H1 (cell line): ENCODE data around the gene CLUH. TPM values are rescaled to one million over a fixed set of nuclear protein-coding genes. Genes with fewer than 3 reads are reported as not detected.

Experiments used
- CTCF ChIA-PET: fragments of 300-600 bp; sonication (Branson Sonifier 250); formaldehyde crosslinking; loops from one replicate; lab custom pipeline; 2021; ENCODE audit not compliant: partially characterized antibody; lab: Charles Lee
- POLR2A ChIA-PET: fragments of 300-600 bp; sonication (Branson Sonifier 250); formaldehyde crosslinking; loops from one replicate; lab custom pipeline; 2021; ENCODE audit warnings: inconsistent platforms; ENCODE audit not compliant: partially characterized antibody; lab: Charles Lee
- DNase-seq, 2 experiments: peaks; one replicate each; pipeline versions ENCODE4 v3.0.0 to v3.0.0-alpha.2; 2010 to 2022; ENCODE audit warnings: low spot score in 2 of 2, low read depth in 1 of 2, mixed read lengths in 1 of 2
- FAIRE-seq: peaks from 2 replicates; lab custom pipeline; 2011; peaks lifted over from hg19 to GRCh38; lab: Jason Lieb, UNC
- H2AFZ ChIP-seq: 2 replicates; pipeline ENCODE4 v1.8.1; 2012; ENCODE audit warnings: low read length, inconsistent platforms
- H2AK5ac ChIP-seq: 2 replicates; pipeline ENCODE4 v1.6.1; 2013; ENCODE audit warnings: low read depth, low read length
- H2BK120ac ChIP-seq: replicated peaks from 2 replicates; pipeline ENCODE3; 2013; ENCODE audit warnings: low read depth, low read length, inconsistent platforms
- H2BK12ac ChIP-seq: 2 replicates; pipeline ENCODE4 v1.6.1; 2013; ENCODE audit warnings: low read depth, low read length
- H2BK15ac ChIP-seq: 2 replicates; pipeline ENCODE4 v1.6.1; 2013; ENCODE audit warnings: low read length
- H2BK20ac ChIP-seq: 2 replicates; pipeline ENCODE4 v1.6.1; 2013; ENCODE audit warnings: low read length
- H2BK5ac ChIP-seq: 2 replicates; pipeline ENCODE4 v1.6.1; 2013; ENCODE audit warnings: low read depth, low read length
- H3K14ac ChIP-seq: 2 replicates; pipeline ENCODE4 v1.6.1; 2013; ENCODE audit warnings: inconsistent platforms; ENCODE audit not compliant: insufficient read length
- H3K18ac ChIP-seq: 2 replicates; pipeline ENCODE4 v1.6.1; 2013; ENCODE audit warnings: low read length; ENCODE audit errors: extremely low read depth
- H3K23ac ChIP-seq: 2 replicates; pipeline ENCODE4 v1.6.1; 2013; ENCODE audit warnings: inconsistent platforms; ENCODE audit not compliant: insufficient read length
- H3K23me2 ChIP-seq: 2 replicates; pipeline ENCODE4 v1.6.1; 2013; ENCODE audit warnings: low read depth, low read length
- H3K27ac ChIP-seq: 2 replicates; pipeline ENCODE4 v1.6.1; 2011; ENCODE audit warnings: low read depth, low read length, inconsistent platforms
- H3K27me3 ChIP-seq, 4 experiments: replicated peaks in 1 of 4; 1 replicate in 1 of 4; 2 replicates in 3 of 4; pipeline versions ENCODE4 v1.6.1 to v1.8.1; 2011 to 2013; ENCODE audit warnings: low read length in 3 of 4, mild to moderate bottlenecking in 3 of 4, inconsistent platforms in 2 of 4, mixed read lengths in 2 of 4, moderate library complexity in 1 of 4; ENCODE audit not compliant: control insufficient read depth in 3 of 4, insufficient read depth in 3 of 4; ENCODE audit errors: extremely low read depth in 1 of 4
- H3K36me3 ChIP-seq, 4 experiments: 2 replicates each; pipeline versions ENCODE4 v1.6.1 to v1.8.1; 2011 to 2013; ENCODE audit warnings: mild to moderate bottlenecking in 4 of 4, low read length in 3 of 4, moderate library complexity in 2 of 4, control low read depth in 1 of 4, inconsistent platforms in 1 of 4; ENCODE audit not compliant: insufficient read depth in 4 of 4, control insufficient read depth in 2 of 4
- H3K4ac ChIP-seq: replicated peaks from 2 replicates; pipeline ENCODE3; 2013; ENCODE audit warnings: low read length, low read depth, mixed read lengths, inconsistent platforms; ENCODE audit not compliant: insufficient read length
- H3K4me1 ChIP-seq, 4 experiments: replicated peaks in 1 of 4; 1 replicate in 1 of 4; 2 replicates in 3 of 4; pipeline versions ENCODE4 v1.6.1 to v1.8.1; 2011 to 2013; ENCODE audit warnings: low read length in 3 of 4, inconsistent platforms in 2 of 4, mixed read lengths in 1 of 4; ENCODE audit not compliant: insufficient read depth in 4 of 4, control insufficient read depth in 3 of 4
- H3K4me2 ChIP-seq, 2 experiments: 2 replicates each; pipeline versions ENCODE4 v1.6.1 to v1.8.1; 2011 to 2013; ENCODE audit warnings: low read depth in 2 of 2, low read length in 2 of 2, control low read depth in 1 of 2, inconsistent platforms in 1 of 2, mild to moderate bottlenecking in 1 of 2; ENCODE audit not compliant: insufficient read depth in 1 of 2
- H3K4me3 ChIP-seq, 4 experiments: fragments of 200-600, 300-600 bp in 1 of 4; sonication (generic), shearing (Covaris generic), sonication (Bioruptor Twin) in 1 of 4; 2 replicates each; pipeline versions ENCODE4 v1.5.1 to v1.8.1; 2011 to 2016; ENCODE audit warnings: low read length in 4 of 4, low read depth in 3 of 4, control low read depth in 2 of 4, inconsistent platforms in 2 of 4, mild to moderate bottlenecking in 2 of 4, mixed read lengths in 1 of 4, moderate library complexity in 1 of 4; ENCODE audit not compliant: insufficient read depth in 2 of 4; ENCODE audit errors: extremely low read depth in 1 of 4
- H3K56ac ChIP-seq: replicated peaks from 2 replicates; pipeline ENCODE3; 2013; ENCODE audit warnings: low read depth, mild to moderate bottlenecking, mixed read lengths, low read length, inconsistent platforms; ENCODE audit not compliant: insufficient read length
- H3K79me1 ChIP-seq: 2 replicates; pipeline ENCODE4 v1.6.1; 2013; ENCODE audit warnings: low read depth, low read length, control low read depth
- H3K79me2 ChIP-seq, 2 experiments: 2 replicates each; pipeline versions ENCODE4 v1.6.1 to v1.8.1; 2012 to 2013; ENCODE audit warnings: low read length in 2 of 2, mild to moderate bottlenecking in 2 of 2, inconsistent platforms in 1 of 2; ENCODE audit not compliant: insufficient read depth in 2 of 2, control insufficient read depth in 1 of 2
- H3K9ac ChIP-seq, 4 experiments: replicated peaks in 1 of 4; 1 replicate in 1 of 4; 2 replicates in 3 of 4; pipeline versions ENCODE4 v1.6.1 to v1.8.1; 2011 to 2013; ENCODE audit warnings: low read depth in 3 of 4, low read length in 3 of 4, control low read depth in 2 of 4, mild to moderate bottlenecking in 2 of 4, moderate library complexity in 2 of 4, inconsistent platforms in 1 of 4; ENCODE audit errors: extremely low read depth in 1 of 4
- H3K9me3 ChIP-seq, 2 experiments: 2 replicates each; pipeline versions ENCODE4 v1.6.1 to v1.8.1; 2012 to 2013; ENCODE audit warnings: mild to moderate bottlenecking in 2 of 2, moderate library complexity in 2 of 2, control low read depth in 1 of 2, inconsistent platforms in 1 of 2, low read depth in 1 of 2, low read length in 1 of 2, mixed read lengths in 1 of 2; ENCODE audit not compliant: insufficient read depth in 2 of 2
- H4K20me1 ChIP-seq, 2 experiments: replicated peaks in 1 of 2; 2 replicates each; pipeline versions ENCODE3 to v1.8.1; 2011 to 2013; ENCODE audit warnings: inconsistent platforms in 2 of 2, low read length in 2 of 2, mild to moderate bottlenecking in 1 of 2; ENCODE audit not compliant: insufficient read depth in 2 of 2, control insufficient read depth in 1 of 2
- H4K5ac ChIP-seq: 2 replicates; pipeline ENCODE4 v1.6.1; 2013; ENCODE audit warnings: low read length, low read depth, mixed read lengths, inconsistent platforms; ENCODE audit not compliant: insufficient read length
- H4K8ac ChIP-seq: 2 replicates; pipeline ENCODE4 v1.8.0; 2013; ENCODE audit warnings: mild to moderate bottlenecking, moderate library complexity, low read length, inconsistent platforms; ENCODE audit not compliant: insufficient read depth; ENCODE audit errors: extremely low read depth
- H4K91ac ChIP-seq: replicated peaks from 2 replicates; pipeline ENCODE3; 2013; ENCODE audit warnings: low read length, mixed read lengths, inconsistent platforms; ENCODE audit not compliant: insufficient read length
- EP300 ChIP-seq, 2 experiments: IDR thresholded peaks; 1 replicate in 1 of 2; 2 replicates in 1 of 2; pipeline ENCODE4 v1.6.1; 2011 to 2012; ENCODE audit warnings: low read depth in 2 of 2, low read length in 2 of 2, mild to moderate bottlenecking in 2 of 2, borderline replicate concordance in 1 of 2, inconsistent platforms in 1 of 2, moderate library complexity in 1 of 2
- KDM5A ChIP-seq: fragments of 200-600 bp; IDR thresholded peaks from 2 replicates; pipeline ENCODE4 v1.7.1; 2012; ENCODE audit warnings: mild to moderate bottlenecking, low read length, inconsistent platforms, mixed read lengths
- RAD21 ChIP-seq, 2 experiments: IDR thresholded peaks in 1 of 2; conservative IDR thresholded peaks in 1 of 2; 2 replicates each; pipeline ENCODE4 v1.6.1; 2011; ENCODE audit warnings: low read depth in 2 of 2, low read length in 2 of 2, improper control_type of control experiment in 1 of 2, inconsistent platforms in 1 of 2, mild to moderate bottlenecking in 1 of 2, moderate library complexity in 1 of 2
- SIRT6 ChIP-seq: IDR thresholded peaks from one replicate; pipeline ENCODE4 v1.7.1; 2012; ENCODE audit warnings: low read length, inconsistent platforms
- TAF1 ChIP-seq: IDR thresholded peaks from 2 replicates; pipeline ENCODE4 v1.6.1; 2011; ENCODE audit warnings: mild to moderate bottlenecking, low read depth, low read length
- TCF12 ChIP-seq: IDR thresholded peaks from 2 replicates; pipeline ENCODE4 v1.6.1; 2011; ENCODE audit warnings: low read depth, mild to moderate bottlenecking, low read length
- TEAD4 ChIP-seq: IDR thresholded peaks from 2 replicates; pipeline ENCODE4 v1.6.1; 2012; ENCODE audit warnings: low read depth, low read length, inconsistent platforms, mixed read lengths
- WGBS, 2 experiments: shearing (Covaris generic) in 1 of 2; methylation state at CpG; one replicate each; pipeline versions ENCODE4 v1.1.6 to v1.1.7; 2013 to 2015; ENCODE audit warnings: low lambda C conversion rate in 2 of 2, mixed read lengths in 2 of 2, inconsistent platforms in 1 of 2, low coverage in 1 of 2, missing lambda C conversion rate in 1 of 2; ENCODE audit not compliant: insufficient replicate concordance in 2 of 2, insufficient coverage in 1 of 2, insufficient read length in 1 of 2; ENCODE audit errors: extremely low coverage in 1 of 2, missing lambda C conversion rate in 1 of 2; 5-methylcytosine and 5-hydroxymethylcytosine counted together
- polyA plus RNA-seq, 7 experiments: library from polyadenylated mRNA; depleted of rRNA in 3 of 7; stranded (reverse) in 5 of 7; unstranded in 2 of 7; fragments of >200 nt in 5 of 7; fragments of 200-250 nt in 2 of 7; gene quantifications; 1 replicate in 5 of 7; 2 replicates in 1 of 7; 4 replicates in 1 of 7; pipeline versions ENCODE4 v1.2.1 to v1.2.3, GENCODE V29; 2011 to 2013; ENCODE audit warnings: missing spikeins in 2 of 7, mixed read lengths in 2 of 7
- total RNA-seq: library from RNA; stranded (reverse); fragmentation: NEBNext Ultra II Directional; extraction: Animal tissue kit (Norgen Biotek cat#: 25700); gene quantifications from 2 replicates; pipeline ENCODE4 v1.2.1, GENCODE V29; 2021
- TF ChIP-seq, protein P1 (sequence below): IDR thresholded peaks from 2 replicates; pipeline ENCODE4 v1.6.1; 2011; ENCODE audit warnings: low read depth, mild to moderate bottlenecking, low read length; ENCODE audit not compliant: insufficient read depth
- TF ChIP-seq, protein P2 (sequence below), 3 experiments: IDR thresholded peaks; 1 replicate in 2 of 3; 2 replicates in 1 of 3; pipeline versions ENCODE4 v1.5.1 to v1.6.1; 2011; ENCODE audit warnings: low read length in 3 of 3, mild to moderate bottlenecking in 3 of 3, inconsistent platforms in 2 of 3, low read depth in 1 of 3, moderate library complexity in 1 of 3; ENCODE audit not compliant: insufficient read depth in 1 of 3; ENCODE audit errors: control extremely low read depth in 1 of 3

CLUH gene
- total and polyA plus RNA-seq, 2 of the 8 experiments (the other 6 are each of a cell fraction or from before 2014, with no cell fraction given) = 33.6 to 98.6 TPM

GRCh38 chr17:2683912-2684311, 27.7 kb downstream of the CLUH start:
- CTCF ChIA-PET = interaction anchor here (1.2 to 2.0 kb wide), 2 partner anchors 10 to 23 kb away, joined by 8 to 9 read pairs; no protein-coding TSS in a partner anchor
- Histone ChIP-seq H4K20me1 (peaks cover 0 to 9% of the 10 kb centered on the region in 2 experiments), H2BK15ac (no peak overlapping the region), H3K4me3 (no peak overlapping the region), H4K5ac (no peak overlapping the region), H3K4me1 (0 out of 7 replicates have a peak, but pooled peaks cover 0 to under 1% (median 0%) of the 10 kb centered on the region in 4 experiments), H3K14ac (no peak overlapping the region), H2AFZ (no peak overlapping the region), H2BK12ac (no peak overlapping the region), H2BK120ac (no peak overlapping the region), H3K56ac (no peak overlapping the region), H3K9ac (no peak overlapping the region; a peak in 1 of 7 replicates), H4K91ac (no peak overlapping the region), H3K36me3 (peaks cover 9 to 28% (median 13%) of the 10 kb centered on the region in 4 experiments; a peak in 7 of 8 replicates), H4K8ac (no peak overlapping the region), H3K4me2 (no peak overlapping the region), H3K79me2 (no peaks in the 10 kb centered on the region), H3K18ac (no peak overlapping the region), H3K27me3 (no peaks in the 10 kb centered on the region), H3K4ac (no peak overlapping the region), H2AK5ac (no peak overlapping the region), H3K79me1 (no peaks in the 10 kb centered on the region; the same call in 1 of the 2 replicates), H3K27ac (no peak overlapping the region), H2BK5ac (no peak overlapping the region), H3K9me3 (no peaks in the 10 kb centered on the region), H3K23me2 (peaks cover 6% of the 10 kb centered on the region; the same call in 1 of the 2 replicates), H2BK20ac (no peak overlapping the region), H3K23ac (no peak overlapping the region)
- 96% methylated on average over 8 of the region's 8 CpGs; no CpG with 5 or more reads in 1 of the 2 experiments for WGBS, 2 experiments
- POLR2A ChIA-PET = interaction anchor here (1.8 kb wide), 1 partner anchor 10 kb away, joined by 7 read pairs; no protein-coding TSS in a partner anchor
- no peak for FAIRE-seq
- DNase-seq = no peak
- TF ChIP-seq EP300 (IDR thresholded peaks at IDR 0.05; ENCODE audit: borderline replicate concordance in 1 of 2, low read depth in 2 of 2, low read length in 2 of 2) = no peak
- TF ChIP-seq TCF12 = no peak
- no peak for TF ChIP-seq TAF1
- TF ChIP-seq RAD21 (IDR thresholded peaks at IDR 0.05 in 1 of 2, conservative IDR thresholded peaks at IDR 0.05 in 1 of 2; ENCODE audit: low read depth in 2 of 2, low read length in 2 of 2) = no peak
- TF ChIP-seq KDM5A = no peak
- TF ChIP-seq TEAD4 = no peak
- TF ChIP-seq, protein P1, sequence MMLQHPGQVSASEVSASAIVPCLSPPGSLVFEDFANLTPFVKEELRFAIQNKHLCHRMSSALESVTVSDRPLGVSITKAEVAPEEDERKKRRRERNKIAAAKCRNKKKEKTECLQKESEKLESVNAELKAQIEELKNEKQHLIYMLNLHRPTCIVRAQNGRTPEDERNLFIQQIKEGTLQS = no peak
- no peak for TF ChIP-seq SIRT6
- TF ChIP-seq, protein P2, sequence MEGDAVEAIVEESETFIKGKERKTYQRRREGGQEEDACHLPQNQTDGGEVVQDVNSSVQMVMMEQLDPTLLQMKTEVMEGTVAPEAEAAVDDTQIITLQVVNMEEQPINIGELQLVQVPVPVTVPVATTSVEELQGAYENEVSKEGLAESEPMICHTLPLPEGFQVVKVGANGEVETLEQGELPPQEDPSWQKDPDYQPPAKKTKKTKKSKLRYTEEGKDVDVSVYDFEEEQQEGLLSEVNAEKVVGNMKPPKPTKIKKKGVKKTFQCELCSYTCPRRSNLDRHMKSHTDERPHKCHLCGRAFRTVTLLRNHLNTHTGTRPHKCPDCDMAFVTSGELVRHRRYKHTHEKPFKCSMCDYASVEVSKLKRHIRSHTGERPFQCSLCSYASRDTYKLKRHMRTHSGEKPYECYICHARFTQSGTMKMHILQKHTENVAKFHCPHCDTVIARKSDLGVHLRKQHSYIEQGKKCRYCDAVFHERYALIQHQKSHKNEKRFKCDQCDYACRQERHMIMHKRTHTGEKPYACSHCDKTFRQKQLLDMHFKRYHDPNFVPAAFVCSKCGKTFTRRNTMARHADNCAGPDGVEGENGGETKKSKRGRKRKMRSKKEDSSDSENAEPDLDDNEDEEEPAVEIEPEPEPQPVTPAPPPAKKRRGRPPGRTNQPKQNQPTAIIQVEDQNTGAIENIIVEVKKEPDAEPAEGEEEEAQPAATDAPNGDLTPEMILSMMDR (IDR thresholded peaks at IDR 0.05; ENCODE audit: control extremely low read depth in 1 of 3, insufficient read depth in 1 of 3, low read depth in 1 of 3, low read length in 3 of 3) = no peak
